Stomach (tissue), 9 donors: ENCODE measurements around the gene HLA-F. TPM values are rescaled to one million over a fixed set of nuclear protein-coding genes. Genes with fewer than 3 reads are reported as not detected.

Source experiments
- DNase-seq, 2 donors: peaks; one replicate each; pipeline versions ENCODE4 v3.0.0 to v3.0.0-alpha.2; 2013 to 2019
- H3K27ac ChIP-seq, 5 donors: fragments of 200-600 bp in 4 of 5; sonication (generic) in 4 of 5; one replicate each; pipeline ENCODE4 v1.5.1; 2013 to 2019; ENCODE audit warnings: mild to moderate bottlenecking in 1 of 5, moderate library complexity in 1 of 5
- H3K27me3 ChIP-seq, 3 donors: fragments of 200-600 bp; sonication (generic); one replicate each; pipeline ENCODE4 v1.5.1; 2017 to 2019; ENCODE audit warnings: mixed run types in 1 of 3
- H3K36me3 ChIP-seq, 4 donors: fragments of 200-600 bp; sonication (generic); 1 replicate in 3 of 4; 2 replicates in 1 of 4; pipeline ENCODE4 v1.5.1; 2016 to 2019
- H3K4me1 ChIP-seq, 4 donors: fragments of 200-600 bp; sonication (generic); one replicate each; pipeline ENCODE4 v1.5.1; 2016 to 2019
- H3K4me3 ChIP-seq, 4 donors: fragments of 200-600 bp; sonication (generic) in 3 of 4; one replicate each; pipeline ENCODE4 v1.5.1; 2016 to 2019; ENCODE audit warnings: mild to moderate bottlenecking in 1 of 4
- H3K9me3 ChIP-seq, 4 donors: fragments of 200-600 bp; sonication (generic); one replicate each; pipeline ENCODE4 v1.5.1; 2016 to 2019
- CTCF ChIP-seq, 7 experiments: fragments of 450-650 bp in 4 of 7; fragments of 200-600 bp in 3 of 7; sonication (generic) in 3 of 7; IDR thresholded peaks; one replicate each; pipeline ENCODE4 v1.5.1; 2016 to 2019; ENCODE audit warnings: antibody characterized with exemption in 7 of 7, control low read depth in 2 of 7, mild to moderate bottlenecking in 1 of 7
- EP300 ChIP-seq: sonication (generic); formaldehyde crosslinking; IDR thresholded peaks from one replicate; pipeline ENCODE4 v1.6.1; 2017; ENCODE audit warnings: antibody characterized with exemption
- POLR2A ChIP-seq, 4 donors: fragments of 450-650 bp; IDR thresholded peaks; one replicate each; pipeline ENCODE4 v1.6.1; 2016; ENCODE audit warnings: antibody characterized with exemption in 4 of 4, control low read depth in 2 of 4, mild to moderate bottlenecking in 1 of 4, moderate library complexity in 1 of 4
- POLR2AphosphoS5 ChIP-seq, 3 donors: sonication (generic); formaldehyde crosslinking; IDR thresholded peaks; one replicate each; pipeline ENCODE4 v1.6.1; 2016; ENCODE audit warnings: antibody characterized with exemption in 3 of 3
- WGBS, 5 donors: extraction: QIAGEN DNeasy Blood & Tissue Kit in 3 of 5; methylation state at CpG; one replicate each; pipeline versions ENCODE4 v1.1.5 to v1.1.7; 2013 to 2018; 5-methylcytosine and 5-hydroxymethylcytosine counted together
- intact Hi-C: fragments of 100-400 bp; cut with DNase I; formaldehyde crosslinking; loops from one replicate; pipeline ENCODE4 v1.15.1; 2023; ENCODE audit warnings: low total_unique reads
- polyA plus RNA-seq, 3 donors: library from polyadenylated mRNA; stranded (reverse); fragments of 200-250 nt; gene quantifications; one replicate each; pipeline ENCODE4 v1.2.3, GENCODE V29; 2013
- total RNA-seq, 5 donors: library from RNA; depleted of rRNA; stranded (reverse); fragments of >200 nt; gene quantifications; one replicate each; pipeline versions ENCODE4 v1.1.0 to v1.2.3, GENCODE V29; 2014 to 2016
- donor health status: healthy with polysubstance abuse.
- donor health status: Bipolar disorder and iron deficiency.
- donor health status: healthy.

The HLA-F gene
- total and polyA plus RNA-seq, 8 donors: 17.2 to 164 (median 96.6) TPM

DNA sequence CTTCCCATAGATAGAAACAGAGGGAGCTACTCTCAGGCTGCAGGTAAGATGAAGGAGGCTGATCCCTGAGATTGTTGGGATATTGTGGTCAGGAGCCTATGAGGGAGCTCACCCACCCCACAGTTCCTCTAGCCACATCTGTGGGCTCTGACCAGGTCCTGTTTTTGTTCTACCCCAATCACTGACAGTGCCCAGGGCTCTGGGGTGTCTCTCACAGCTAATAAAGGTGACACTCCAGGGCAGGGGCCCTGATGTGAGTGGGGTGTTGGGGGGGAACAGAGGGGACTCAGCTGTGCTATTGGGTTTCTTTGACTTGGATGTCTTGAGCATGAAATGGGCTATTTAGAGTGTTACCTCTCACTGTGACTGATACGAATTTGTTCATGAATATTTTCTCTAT, 2.8 kb downstream of the HLA-F start:
- TF ChIP-seq EP300: no peak
- TF ChIP-seq POLR2A (IDR thresholded peaks at IDR 0.05): no peak
- no peak for TF ChIP-seq POLR2AphosphoS5 (IDR thresholded peaks at IDR 0.05)
- TF ChIP-seq CTCF (IDR thresholded peaks at IDR 0.05): no peak
- Histone ChIP-seq H3K4me3 (peak overlapping the region in 2 of 4 donors; percentile 90 to 92), H3K36me3 (peaks cover 4 to 44% (median 36%) of the 10 kb centered on the region in 4 donors), H3K27me3 (no peaks in the 10 kb centered on the region), H3K9me3 (no peaks in the 10 kb centered on the region), H3K4me1 (peaks cover 0 to 27% (median 22%) of the 10 kb centered on the region in 4 donors), H3K27ac (peak overlapping the region in 1 of 5 donors; percentile 4)
- intact Hi-C loops: no loop called here
- DNase-seq: no peak
- WGBS, 5 donors: 71 to 87% (median 80%) methylated on average over 1 of the region's 1 CpG

GRCh38 chr6:29726571-29727194, 3.4 kb downstream of the HLA-F start:
- TF ChIP-seq POLR2AphosphoS5 (IDR thresholded peaks at IDR 0.05) (no peak), EP300 (no peak), CTCF (IDR thresholded peaks at IDR 0.05) (no peak), POLR2A (IDR thresholded peaks at IDR 0.05) (no peak)
- intact Hi-C loops: no loop called here
- H3K27me3 ChIP-seq: no peaks in the 10 kb centered on the region

GRCh38 chr6:29727637-29728036, 4.4 kb downstream of the HLA-F start:
- peaks cover 0 to 27% (median 22%) of the 10 kb centered on the region in 4 donors for H3K4me1 ChIP-seq
- intact Hi-C loops: no loop called here
- TF ChIP-seq POLR2A (IDR thresholded peaks at IDR 0.05): no peak
- no peak for TF ChIP-seq POLR2AphosphoS5 (IDR thresholded peaks at IDR 0.05)
- no peak for TF ChIP-seq CTCF (IDR thresholded peaks at IDR 0.05)
- TF ChIP-seq EP300: no peak
- no peak overlapping the region for H3K4me3 ChIP-seq
- peaks cover 4 to 44% (median 36%) of the 10 kb centered on the region in 4 donors for H3K36me3 ChIP-seq
- no peaks in the 10 kb centered on the region for H3K9me3 ChIP-seq
- no peak for DNase-seq
- no peak overlapping the region for H3K27ac ChIP-seq
- WGBS, 5 donors: 44 to 88% (median 66%) methylated on average over 2 of the region's 2 CpGs
- no peaks in the 10 kb centered on the region for H3K27me3 ChIP-seq

More at GRCh38 chr6:29726571-29727194, 3.4 kb downstream of the HLA-F start:
- DNase-seq: no peak
- WGBS, 5 donors: 88 to 94% (median 92%) methylated on average over 9 of the region's 9 CpGs
- Histone ChIP-seq H3K27ac (no peak overlapping the region), H3K4me1 (peaks cover 0 to 27% (median 22%) of the 10 kb centered on the region in 4 donors), H3K9me3 (no peaks in the 10 kb centered on the region), H3K36me3 (peaks cover 4 to 44% (median 36%) of the 10 kb centered on the region in 4 donors), H3K4me3 (no peak overlapping the region)

DNA sequence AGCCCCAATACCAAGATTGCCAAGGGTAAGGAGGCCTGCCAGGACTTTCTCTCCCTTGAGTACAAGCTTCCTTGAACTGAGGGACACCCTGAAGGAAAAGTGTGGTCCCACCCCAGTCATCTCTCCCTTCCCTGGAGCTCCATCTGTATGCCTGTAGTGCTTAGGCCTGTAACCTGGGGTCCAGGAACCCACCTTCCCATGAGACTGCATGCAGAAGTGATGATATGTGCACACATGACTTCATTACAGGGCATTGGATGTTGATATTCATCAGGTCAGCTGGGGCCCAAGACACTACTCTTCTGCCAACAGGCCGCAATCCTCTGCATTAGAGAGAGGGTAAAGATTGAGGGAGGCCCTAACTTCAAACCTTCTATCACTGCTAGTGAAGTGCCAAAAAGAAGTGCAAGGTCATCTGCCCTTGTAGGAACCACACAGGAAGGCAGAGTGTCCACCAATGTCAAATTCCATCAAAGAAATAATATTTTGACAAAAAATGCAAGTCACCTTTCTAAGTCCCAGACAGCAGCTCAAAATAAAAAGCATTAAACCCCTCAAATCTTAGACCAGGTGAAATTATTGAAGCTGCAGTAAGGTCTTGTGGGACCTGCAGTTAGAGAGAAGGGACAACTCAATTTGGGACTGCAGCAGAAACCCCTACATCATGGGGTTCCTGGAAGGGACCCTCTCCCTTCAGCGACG, 5.1 kb downstream of the HLA-F start:
- TF ChIP-seq EP300: no peak
- no peak for TF ChIP-seq POLR2AphosphoS5 (IDR thresholded peaks at IDR 0.05)
- TF ChIP-seq POLR2A (IDR thresholded peaks at IDR 0.05): no peak
- no peak for TF ChIP-seq CTCF (IDR thresholded peaks at IDR 0.05)
- H3K4me3 ChIP-seq: no peak overlapping the region
- intact Hi-C loops: no loop called here
- peaks cover 4 to 44% (median 36%) of the 10 kb centered on the region in 4 donors for H3K36me3 ChIP-seq
- DNase-seq: no peak
- WGBS, 5 donors: 90 to 95% (median 91%) methylated on average over 3 of the region's 3 CpGs
- no peaks in the 10 kb centered on the region for H3K27me3 ChIP-seq
- no peak overlapping the region for H3K27ac ChIP-seq
- H3K4me1 ChIP-seq: peaks cover 0 to 25% (median 21%) of the 10 kb centered on the region in 4 donors
- H3K9me3 ChIP-seq: no peaks in the 10 kb centered on the region
